ENCODE data around the gene ECE1.

ECE1 gene

DNA sequence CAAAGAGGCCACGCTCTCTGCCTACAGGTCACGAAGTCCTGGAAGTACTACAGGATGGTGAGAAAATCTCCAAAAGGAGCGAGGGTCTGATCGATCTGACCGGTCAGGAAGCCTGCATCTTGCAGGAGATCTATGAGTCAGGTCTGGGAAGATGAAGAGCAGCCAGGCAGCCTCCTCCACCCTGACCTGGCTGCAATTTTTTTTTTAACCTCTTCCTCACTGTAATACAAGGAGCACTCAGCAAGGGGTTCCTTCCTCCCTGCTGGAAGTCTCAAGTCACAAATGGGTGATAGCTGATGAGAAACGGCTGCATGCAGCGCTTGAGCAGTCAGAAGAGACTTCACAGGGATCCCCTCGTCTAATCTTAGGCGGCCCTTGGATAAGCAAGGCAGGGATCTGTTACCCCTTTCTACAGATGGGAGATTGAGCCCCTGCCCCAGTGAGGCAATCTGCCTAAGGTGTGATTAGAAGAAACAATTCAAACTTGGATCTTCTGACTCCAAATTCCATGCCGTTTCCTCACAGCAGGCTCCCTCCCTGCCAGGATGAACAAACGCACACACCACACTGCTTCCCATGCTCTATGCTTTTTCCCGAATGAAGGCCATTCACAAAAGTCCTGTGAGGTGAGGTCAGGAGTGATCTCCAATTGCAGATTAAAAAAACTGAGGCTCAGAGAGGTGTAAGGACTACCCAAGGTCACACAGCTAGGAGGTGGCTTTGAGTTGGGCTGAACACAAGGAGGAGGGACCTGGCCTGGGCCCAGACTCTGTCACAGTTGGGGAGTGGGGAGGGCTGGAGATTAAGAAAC is 48.3 kb downstream of the ECE1 start:
- TF ChIP-seq, protein P1, sequence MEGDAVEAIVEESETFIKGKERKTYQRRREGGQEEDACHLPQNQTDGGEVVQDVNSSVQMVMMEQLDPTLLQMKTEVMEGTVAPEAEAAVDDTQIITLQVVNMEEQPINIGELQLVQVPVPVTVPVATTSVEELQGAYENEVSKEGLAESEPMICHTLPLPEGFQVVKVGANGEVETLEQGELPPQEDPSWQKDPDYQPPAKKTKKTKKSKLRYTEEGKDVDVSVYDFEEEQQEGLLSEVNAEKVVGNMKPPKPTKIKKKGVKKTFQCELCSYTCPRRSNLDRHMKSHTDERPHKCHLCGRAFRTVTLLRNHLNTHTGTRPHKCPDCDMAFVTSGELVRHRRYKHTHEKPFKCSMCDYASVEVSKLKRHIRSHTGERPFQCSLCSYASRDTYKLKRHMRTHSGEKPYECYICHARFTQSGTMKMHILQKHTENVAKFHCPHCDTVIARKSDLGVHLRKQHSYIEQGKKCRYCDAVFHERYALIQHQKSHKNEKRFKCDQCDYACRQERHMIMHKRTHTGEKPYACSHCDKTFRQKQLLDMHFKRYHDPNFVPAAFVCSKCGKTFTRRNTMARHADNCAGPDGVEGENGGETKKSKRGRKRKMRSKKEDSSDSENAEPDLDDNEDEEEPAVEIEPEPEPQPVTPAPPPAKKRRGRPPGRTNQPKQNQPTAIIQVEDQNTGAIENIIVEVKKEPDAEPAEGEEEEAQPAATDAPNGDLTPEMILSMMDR (IDR thresholded peaks at IDR 0.05) = no peak

- TF ChIP-seq, protein P1 (IDR thresholded peaks at IDR 0.05) = no peak
Observed at GRCh38 chr1:21240706-21241105, 49.6 kb downstream of the ECE1 start.

DNA sequence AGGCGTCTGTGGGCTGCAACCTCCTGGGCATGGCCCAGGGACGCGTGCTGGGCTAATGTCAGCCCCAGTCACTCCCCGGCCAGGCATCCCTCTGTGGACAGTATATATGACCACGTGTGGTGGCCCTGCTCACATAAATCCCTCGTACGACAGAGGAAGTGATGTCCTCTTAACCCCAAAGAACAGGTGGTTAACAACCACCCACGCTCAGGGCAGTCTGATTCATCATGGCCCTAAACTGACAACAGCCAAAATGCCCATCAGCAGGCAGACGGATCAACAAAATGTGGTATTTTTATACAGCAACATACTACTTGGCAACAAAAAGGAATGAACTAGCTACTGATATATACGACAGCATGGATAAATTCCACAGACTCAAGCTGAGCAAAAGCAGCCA is 51.0 kb downstream of the ECE1 start:
- TF ChIP-seq, protein P1 (IDR thresholded peaks at IDR 0.05) = no peak

DNA sequence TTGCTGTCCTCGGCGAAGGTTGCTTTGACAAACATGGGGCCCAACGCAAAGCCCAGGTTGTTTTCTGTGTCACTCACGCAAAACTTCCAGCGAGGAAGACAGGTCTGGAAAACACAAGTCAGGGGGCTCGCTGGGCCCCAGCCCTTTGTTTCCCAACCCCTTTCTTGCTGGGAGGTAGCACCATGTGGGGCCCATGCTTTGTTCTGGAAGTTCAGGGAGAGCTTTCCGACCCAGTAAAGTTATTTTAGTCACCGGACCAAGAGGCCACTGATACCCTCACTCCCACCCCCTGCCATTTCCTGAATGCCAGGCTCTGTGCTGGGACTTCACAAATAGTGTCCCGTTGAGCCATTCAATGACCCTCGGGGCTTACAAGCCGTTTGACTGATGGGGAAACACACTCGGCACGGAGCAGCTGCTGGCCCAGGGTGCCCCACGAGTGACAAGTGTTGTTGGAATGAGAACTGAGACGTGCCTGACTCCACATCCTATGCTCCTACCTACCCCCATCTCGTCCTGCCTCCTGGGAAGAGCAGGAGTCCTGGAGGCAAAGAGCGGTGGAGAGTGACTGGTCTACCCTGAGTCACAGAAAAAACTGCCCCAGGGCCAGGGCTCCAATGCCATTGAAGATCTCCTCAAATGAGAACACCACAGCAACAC is 52.0 kb downstream of the ECE1 start:
- TF ChIP-seq, protein P1 (IDR thresholded peaks at IDR 0.05) = no peak

GRCh38 chr1:21237446-21238088 is 52.7 kb downstream of the ECE1 start:
- TF ChIP-seq, protein P1 (IDR thresholded peaks at IDR 0.05) = no peak

- TF ChIP-seq, protein P1 (IDR thresholded peaks at IDR 0.05) = no peak
Observed at GRCh38 chr1:21236178-21236577, 54.1 kb downstream of the ECE1 start.

GRCh38 chr1:21234779-21235178 is 55.5 kb downstream of the ECE1 start:
- TF ChIP-seq, protein P1 (IDR thresholded peaks at IDR 0.05) = no peak
